Breast epithelium (tissue), 4 donors: ENCODE data around the gene IGFBPL1. TPM values are rescaled to one million over a fixed set of nuclear protein-coding genes. Genes with fewer than 3 reads are reported as not detected.

Source experiments
- DNase-seq, 2 donors: peaks; one replicate each; pipeline ENCODE4 v3.0.0-alpha.2; 2019; ENCODE audit warnings: low spot score in 2 of 2
- H3K27ac ChIP-seq, 2 donors: fragments of 200-600 bp; sonication (generic) in 1 of 2; one replicate each; pipeline ENCODE4 v1.5.1; 2016 to 2019; ENCODE audit warnings: mild to moderate bottlenecking in 1 of 2
- H3K27me3 ChIP-seq, 2 donors: fragments of 200-600 bp; sonication (generic) in 1 of 2; one replicate each; pipeline versions ENCODE4 v1.5.1 to v1.6.0; 2017 to 2019; ENCODE audit warnings: control low read depth in 1 of 2, mild to moderate bottlenecking in 1 of 2
- H3K36me3 ChIP-seq: fragments of 200-600 bp; one replicate; pipeline ENCODE4 v1.5.1; 2019
- H3K4me1 ChIP-seq, 2 donors: fragments of 200-600 bp; sonication (generic); one replicate each; pipeline ENCODE4 v1.5.1; 2016 to 2019; ENCODE audit warnings: control low read depth in 1 of 2
- H3K4me3 ChIP-seq, 3 donors: fragments of 200-600 bp; sonication (generic); 1 replicate in 2 of 3; 2 replicates in 1 of 3; pipeline ENCODE4 v1.5.1; 2016 to 2019; ENCODE audit warnings: mild to moderate bottlenecking in 3 of 3, moderate library complexity in 2 of 3
- H3K9me3 ChIP-seq, 2 donors: fragments of 200-600 bp; sonication (generic) in 1 of 2; one replicate each; pipeline ENCODE4 v1.5.1; 2016 to 2019; ENCODE audit warnings: control low read depth in 1 of 2
- CTCF ChIP-seq, 3 donors: fragments of 450-650 bp; IDR thresholded peaks; one replicate each; pipeline ENCODE4 v1.5.1; 2016 to 2017; ENCODE audit warnings: antibody characterized with exemption in 3 of 3, mild to moderate bottlenecking in 3 of 3, moderate library complexity in 3 of 3
- POLR2A ChIP-seq: fragments of 450-650 bp; IDR thresholded peaks from one replicate; pipeline ENCODE4 v1.6.1; 2016; ENCODE audit warnings: antibody characterized with exemption, mild to moderate bottlenecking, moderate library complexity
- POLR2AphosphoS5 ChIP-seq, 3 donors: sonication (generic); formaldehyde crosslinking; IDR thresholded peaks; one replicate each; pipeline ENCODE4 v1.6.1; 2017; ENCODE audit warnings: antibody characterized with exemption in 3 of 3
- intact Hi-C: fragments of 100-400 bp; cut with DNase I; formaldehyde crosslinking; loops from one replicate; pipeline ENCODE4 v1.15.1; 2023; ENCODE audit warnings: low total_unique reads
- total RNA-seq, 3 donors: library from RNA; depleted of rRNA; stranded (reverse); fragments of >200 nt; gene quantifications; one replicate each; pipeline ENCODE4 v1.1.0, GENCODE V29; 2016

Gene IGFBPL1
- total RNA-seq, 3 donors from 2014 or later = not detected

- no peak for DNase-seq
- intact Hi-C loops = no loop called here
- Histone ChIP-seq H3K27ac (no peak overlapping the region), H3K27me3 (no peaks in the 10 kb centered on the region), H3K9me3 (no peaks in the 10 kb centered on the region), H3K4me1 (no peaks in the 10 kb centered on the region), H3K4me3 (no peak overlapping the region), H3K36me3 (no peaks in the 10 kb centered on the region)
- TF ChIP-seq POLR2AphosphoS5 (IDR thresholded peaks at IDR 0.05) (no peak), CTCF (IDR thresholded peaks at IDR 0.05) (no peak), POLR2A (no peak)
These were observed 48.1 kb downstream of the IGFBPL1 start for GRCh38 chr9:38376021-38376670.

- intact Hi-C loops = no loop called here
- TF ChIP-seq POLR2AphosphoS5 (IDR thresholded peaks at IDR 0.05) (no peak), CTCF (IDR thresholded peaks at IDR 0.05) (no peak), POLR2A (no peak)
- H3K4me3 ChIP-seq = no peak overlapping the region
- no peaks in the 10 kb centered on the region for H3K36me3 ChIP-seq
- no peaks in the 10 kb centered on the region for H3K4me1 ChIP-seq
- no peaks in the 10 kb centered on the region for H3K9me3 ChIP-seq
- no peak overlapping the region for H3K27ac ChIP-seq
- no peak for DNase-seq
- no peaks in the 10 kb centered on the region for H3K27me3 ChIP-seq
These were observed 48.7 kb downstream of the IGFBPL1 start for GRCh38 chr9:38375572-38375963.

- DNase-seq = no peak
- no peaks in the 10 kb centered on the region for H3K4me1 ChIP-seq
- no peak for TF ChIP-seq POLR2AphosphoS5 (IDR thresholded peaks at IDR 0.05)
- TF ChIP-seq CTCF (IDR thresholded peaks at IDR 0.05) = no peak
- no peak for TF ChIP-seq POLR2A
These were observed 49.2 kb downstream of the IGFBPL1 start for GRCh38 chr9:38374847-38375571.

GRCh38 chr9:38373679-38374078, 50.6 kb downstream of the IGFBPL1 start:
- no peak overlapping the region for H3K27ac ChIP-seq
- intact Hi-C loops = no loop called here

More at GRCh38 chr9:38374847-38375571, 49.2 kb downstream of the IGFBPL1 start:
- Histone ChIP-seq H3K27me3 (no peaks in the 10 kb centered on the region), H3K27ac (no peak overlapping the region), H3K9me3 (no peaks in the 10 kb centered on the region), H3K4me3 (no peak overlapping the region), H3K36me3 (no peaks in the 10 kb centered on the region)
- intact Hi-C loops = no loop called here

More at GRCh38 chr9:38373679-38374078, 50.6 kb downstream of the IGFBPL1 start:
- TF ChIP-seq CTCF (IDR thresholded peaks at IDR 0.05) (no peak), POLR2AphosphoS5 (IDR thresholded peaks at IDR 0.05) (no peak), POLR2A (no peak)
- Histone ChIP-seq H3K4me3 (no peak overlapping the region), H3K27me3 (no peaks in the 10 kb centered on the region), H3K4me1 (no peaks in the 10 kb centered on the region), H3K36me3 (no peaks in the 10 kb centered on the region), H3K9me3 (no peaks in the 10 kb centered on the region)
- no peak for DNase-seq
